HepG2 (cell line): ENCODE results near the gene ATP2B3. TPM values are rescaled to one million over a fixed set of nuclear protein-coding genes. Genes with fewer than 3 reads are reported as not detected.
A peak's percentile ranks its signal among the peaks of the same experiment; 100 is the strongest.

Source experiments
- CEBPB ChIP-seq: IDR thresholded peaks from 2 replicates; pipeline ENCODE4 v1.6.1; 2011; ENCODE audit warnings: low read depth, low read length, improper control_type of control experiment, borderline replicate concordance
- CENPT ChIP-seq: sonication (generic); formaldehyde crosslinking; IDR thresholded peaks from 2 replicates; pipeline ENCODE4 v1.8.0; 2022; ENCODE audit warnings: low read depth, mild to moderate bottlenecking, moderate library complexity, missing genetic modification reagents
- EP300 ChIP-seq, 3 experiments: sonication (generic) in 1 of 3; formaldehyde crosslinking in 1 of 3; IDR thresholded peaks; 2 replicates each; pipeline versions ENCODE4 v1.5.1 to v1.6.1; 2011 to 2020; ENCODE audit warnings: low read depth in 2 of 3, low read length in 2 of 3, borderline replicate concordance in 1 of 3, improper control_type of control experiment in 1 of 3, mild to moderate bottlenecking in 1 of 3, missing genetic modification reagents in 1 of 3, moderate library complexity in 1 of 3
- KAT2B ChIP-seq: fragments of 150-350 bp; IDR thresholded peaks from 2 replicates; pipeline ENCODE4 v1.6.1; 2014; ENCODE audit warnings: low read depth, low read length, borderline replicate concordance
- MED8 ChIP-seq: sonication (generic); formaldehyde crosslinking; IDR thresholded peaks from 2 replicates; pipeline ENCODE4 v1.8.1; 2023; ENCODE audit warnings: mild to moderate bottlenecking, missing genetic modification reagents; ENCODE audit not compliant: insufficient replicate concordance
- RFX3 ChIP-seq: IDR thresholded peaks from 2 replicates; pipeline ENCODE4 v1.6.1; 2016; ENCODE audit warnings: missing biosample characterization, missing genetic modification reagents
- SKIL ChIP-seq: sonication (generic); formaldehyde crosslinking; IDR thresholded peaks from 2 replicates; pipeline ENCODE4 v1.8.0; 2022; ENCODE audit warnings: missing genetic modification reagents, mild to moderate bottlenecking, moderate library complexity, borderline replicate concordance
- SRY ChIP-seq: sonication (generic); formaldehyde crosslinking; IDR thresholded peaks from 2 replicates; pipeline ENCODE4 v1.8.0; 2022; ENCODE audit warnings: mild to moderate bottlenecking, missing genetic modification reagents
- ZFP41 ChIP-seq: sonication (generic); formaldehyde crosslinking; IDR thresholded peaks from 2 replicates; pipeline ENCODE4 v1.4.0; 2020; ENCODE audit warnings: mild to moderate bottlenecking, missing genetic modification reagents, borderline replicate concordance
- ZNF337 ChIP-seq: sonication (generic); formaldehyde crosslinking; IDR thresholded peaks from 2 replicates; pipeline ENCODE4 v1.5.1; 2020; ENCODE audit warnings: missing genetic modification reagents, low read depth, mild to moderate bottlenecking, borderline replicate concordance
- ZNF839 ChIP-seq: sonication (generic); formaldehyde crosslinking; IDR thresholded peaks from 2 replicates; pipeline ENCODE4 v1.4.0; 2020; ENCODE audit warnings: missing genetic modification reagents, mild to moderate bottlenecking, borderline replicate concordance
- polyA plus RNA-seq, 8 experiments: library from polyadenylated mRNA; depleted of rRNA in 3 of 8; stranded (reverse) in 7 of 8; unstranded in 1 of 8; fragments of >200 nt; fragmentation: Illumina TruSeq in 4 of 8; extraction: Trizol in 4 of 8; gene quantifications; 2 replicates each; pipeline versions ENCODE4 v1.2.1 to v1.2.3, GENCODE V29; 2011 to 2016; ENCODE audit warnings: low read depth in 4 of 8, missing spikeins in 1 of 8, mixed read lengths in 1 of 8; ENCODE audit not compliant: insufficient read depth in 1 of 8
- total RNA-seq, 5 experiments: library from RNA; depleted of rRNA; stranded (reverse); fragments of >200 nt; fragmentation: Illumina TruSeq; extraction: Trizol; gene quantifications; 2 replicates each; pipeline ENCODE4 v1.2.3, GENCODE V29; 2016; ENCODE audit warnings: low read depth in 1 of 5
- TF ChIP-seq, protein P1 (sequence below): sonication (generic); formaldehyde crosslinking; IDR thresholded peaks from 2 replicates; pipeline ENCODE4 v1.4.0; 2020; ENCODE audit warnings: mild to moderate bottlenecking, missing genetic modification reagents
- TF ChIP-seq, protein P2 (sequence below): sonication (generic); formaldehyde crosslinking; IDR thresholded peaks from 2 replicates; pipeline ENCODE4 v1.4.0; 2020; ENCODE audit warnings: missing genetic modification reagents
- TF ChIP-seq, protein P3 (sequence below): fragments of 450-650 bp; IDR thresholded peaks from 2 replicates; pipeline ENCODE4 v1.6.1; 2016
- TF ChIP-seq, protein P4 (sequence below): sonication (generic); formaldehyde crosslinking; IDR thresholded peaks from 2 replicates; pipeline ENCODE4 v1.5.1; 2020; ENCODE audit warnings: mild to moderate bottlenecking, missing genetic modification reagents, moderate library complexity

Gene ATP2B3
- total and polyA plus RNA-seq, 2 of the 13 experiments (the other 11 are each of a cell fraction or from before 2014, with no cell fraction given): not detected

DNA sequence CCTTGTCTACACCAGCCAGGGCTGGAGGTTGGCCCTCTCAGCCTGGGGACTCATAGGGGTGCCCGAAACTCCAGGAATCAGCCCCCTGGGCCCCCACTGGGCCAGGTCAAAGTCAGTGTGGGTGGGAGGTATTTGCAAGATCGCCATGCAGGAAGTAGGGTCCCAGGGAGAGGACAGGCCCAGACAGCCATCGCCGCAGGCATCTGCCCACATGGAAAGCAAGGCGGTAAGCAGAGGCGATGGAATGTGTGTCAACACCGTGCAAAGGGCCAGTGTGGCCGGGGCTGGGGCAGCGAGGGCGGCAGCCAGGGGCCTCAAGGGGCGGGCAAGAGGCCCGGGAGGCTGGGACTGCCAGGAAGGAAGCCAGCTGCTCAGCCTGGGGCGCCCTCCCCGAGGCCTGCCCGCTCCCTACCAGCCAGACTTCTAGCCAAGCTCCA lies 110.3 kb downstream of the ATP2B3 start (continued):
- TF ChIP-seq, protein P1, sequence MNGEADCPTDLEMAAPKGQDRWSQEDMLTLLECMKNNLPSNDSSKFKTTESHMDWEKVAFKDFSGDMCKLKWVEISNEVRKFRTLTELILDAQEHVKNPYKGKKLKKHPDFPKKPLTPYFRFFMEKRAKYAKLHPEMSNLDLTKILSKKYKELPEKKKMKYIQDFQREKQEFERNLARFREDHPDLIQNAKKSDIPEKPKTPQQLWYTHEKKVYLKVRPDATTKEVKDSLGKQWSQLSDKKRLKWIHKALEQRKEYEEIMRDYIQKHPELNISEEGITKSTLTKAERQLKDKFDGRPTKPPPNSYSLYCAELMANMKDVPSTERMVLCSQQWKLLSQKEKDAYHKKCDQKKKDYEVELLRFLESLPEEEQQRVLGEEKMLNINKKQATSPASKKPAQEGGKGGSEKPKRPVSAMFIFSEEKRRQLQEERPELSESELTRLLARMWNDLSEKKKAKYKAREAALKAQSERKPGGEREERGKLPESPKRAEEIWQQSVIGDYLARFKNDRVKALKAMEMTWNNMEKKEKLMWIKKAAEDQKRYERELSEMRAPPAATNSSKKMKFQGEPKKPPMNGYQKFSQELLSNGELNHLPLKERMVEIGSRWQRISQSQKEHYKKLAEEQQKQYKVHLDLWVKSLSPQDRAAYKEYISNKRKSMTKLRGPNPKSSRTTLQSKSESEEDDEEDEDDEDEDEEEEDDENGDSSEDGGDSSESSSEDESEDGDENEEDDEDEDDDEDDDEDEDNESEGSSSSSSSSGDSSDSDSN (CRISPR knock-in tag): peak; percentile 97
- TF ChIP-seq KAT2B (no peak), ZFP41 (CRISPR knock-in tag) (no peak), ZNF839 (CRISPR knock-in tag) (no peak), MED8 (peak; percentile 87), SRY (no peak), RFX3 (CRISPR knock-in tag) (no peak), ZNF337 (CRISPR knock-in tag) (no peak), EP300 (IDR thresholded peaks at IDR 0.05; ENCODE audit: low read depth in 2 of 2, low read length in 2 of 2) (peak in 1 of 2 experiments; percentile 66; a peak in 2 of 4 replicates), EP300 (CRISPR knock-in tag; IDR thresholded peaks at IDR 0.05; ENCODE audit: borderline replicate concordance) (peak; percentile 68; the same call in 1 of the 2 replicates), CENPT (no peak), CEBPB (0 out of 2 replicates have a peak, but pooled peaks have one; percentile 5), SKIL (CRISPR knock-in tag) (peak; percentile 68; the same call in 1 of the 2 replicates)
- TF ChIP-seq, protein P2, sequence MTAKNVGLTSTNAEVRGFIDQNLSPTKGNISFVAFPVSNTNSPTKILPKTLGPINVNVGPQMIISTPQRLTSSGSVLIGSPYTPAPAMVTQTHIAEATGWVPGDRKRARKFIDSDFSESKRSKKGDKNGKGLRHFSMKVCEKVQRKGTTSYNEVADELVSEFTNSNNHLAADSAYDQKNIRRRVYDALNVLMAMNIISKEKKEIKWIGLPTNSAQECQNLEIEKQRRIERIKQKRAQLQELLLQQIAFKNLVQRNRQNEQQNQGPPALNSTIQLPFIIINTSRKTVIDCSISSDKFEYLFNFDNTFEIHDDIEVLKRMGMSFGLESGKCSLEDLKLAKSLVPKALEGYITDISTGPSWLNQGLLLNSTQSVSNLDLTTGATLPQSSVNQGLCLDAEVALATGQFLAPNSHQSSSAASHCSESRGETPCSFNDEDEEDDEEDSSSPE (CRISPR knock-in tag): peak; percentile 68
- TF ChIP-seq, protein P3, sequence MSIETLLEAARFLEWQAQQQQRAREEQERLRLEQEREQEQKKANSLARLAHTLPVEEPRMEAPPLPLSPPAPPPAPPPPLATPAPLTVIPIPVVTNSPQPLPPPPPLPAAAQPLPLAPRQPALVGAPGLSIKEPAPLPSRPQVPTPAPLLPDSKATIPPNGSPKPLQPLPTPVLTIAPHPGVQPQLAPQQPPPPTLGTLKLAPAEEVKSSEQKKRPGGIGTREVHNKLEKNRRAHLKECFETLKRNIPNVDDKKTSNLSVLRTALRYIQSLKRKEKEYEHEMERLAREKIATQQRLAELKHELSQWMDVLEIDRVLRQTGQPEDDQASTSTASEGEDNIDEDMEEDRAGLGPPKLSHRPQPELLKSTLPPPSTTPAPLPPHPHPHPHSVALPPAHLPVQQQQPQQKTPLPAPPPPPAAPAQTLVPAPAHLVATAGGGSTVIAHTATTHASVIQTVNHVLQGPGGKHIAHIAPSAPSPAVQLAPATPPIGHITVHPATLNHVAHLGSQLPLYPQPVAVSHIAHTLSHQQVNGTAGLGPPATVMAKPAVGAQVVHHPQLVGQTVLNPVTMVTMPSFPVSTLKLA: no peak
- TF ChIP-seq, protein P4, sequence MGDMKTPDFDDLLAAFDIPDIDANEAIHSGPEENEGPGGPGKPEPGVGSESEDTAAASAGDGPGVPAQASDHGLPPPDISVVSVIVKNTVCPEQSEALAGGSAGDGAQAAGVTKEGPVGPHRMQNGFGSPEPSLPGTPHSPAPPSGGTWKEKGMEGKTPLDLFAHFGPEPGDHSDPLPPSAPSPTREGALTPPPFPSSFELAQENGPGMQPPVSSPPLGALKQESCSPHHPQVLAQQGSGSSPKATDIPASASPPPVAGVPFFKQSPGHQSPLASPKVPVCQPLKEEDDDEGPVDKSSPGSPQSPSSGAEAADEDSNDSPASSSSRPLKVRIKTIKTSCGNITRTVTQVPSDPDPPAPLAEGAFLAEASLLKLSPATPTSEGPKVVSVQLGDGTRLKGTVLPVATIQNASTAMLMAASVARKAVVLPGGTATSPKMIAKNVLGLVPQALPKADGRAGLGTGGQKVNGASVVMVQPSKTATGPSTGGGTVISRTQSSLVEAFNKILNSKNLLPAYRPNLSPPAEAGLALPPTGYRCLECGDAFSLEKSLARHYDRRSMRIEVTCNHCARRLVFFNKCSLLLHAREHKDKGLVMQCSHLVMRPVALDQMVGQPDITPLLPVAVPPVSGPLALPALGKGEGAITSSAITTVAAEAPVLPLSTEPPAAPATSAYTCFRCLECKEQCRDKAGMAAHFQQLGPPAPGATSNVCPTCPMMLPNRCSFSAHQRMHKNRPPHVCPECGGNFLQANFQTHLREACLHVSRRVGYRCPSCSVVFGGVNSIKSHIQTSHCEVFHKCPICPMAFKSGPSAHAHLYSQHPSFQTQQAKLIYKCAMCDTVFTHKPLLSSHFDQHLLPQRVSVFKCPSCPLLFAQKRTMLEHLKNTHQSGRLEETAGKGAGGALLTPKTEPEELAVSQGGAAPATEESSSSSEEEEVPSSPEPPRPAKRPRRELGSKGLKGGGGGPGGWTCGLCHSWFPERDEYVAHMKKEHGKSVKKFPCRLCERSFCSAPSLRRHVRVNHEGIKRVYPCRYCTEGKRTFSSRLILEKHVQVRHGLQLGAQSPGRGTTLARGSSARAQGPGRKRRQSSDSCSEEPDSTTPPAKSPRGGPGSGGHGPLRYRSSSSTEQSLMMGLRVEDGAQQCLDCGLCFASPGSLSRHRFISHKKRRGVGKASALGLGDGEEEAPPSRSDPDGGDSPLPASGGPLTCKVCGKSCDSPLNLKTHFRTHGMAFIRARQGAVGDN (CRISPR knock-in tag): peak; percentile 86
